ENCODE data around the gene PPP2R2D.

- no peak for TF ChIP-seq CTCF (IDR thresholded peaks at IDR 0.05)
- no peak for TF ChIP-seq EP300 (IDR thresholded peaks at IDR 0.05)
- peak; percentile 24 for TF ChIP-seq POLR2A (IDR thresholded peaks at IDR 0.05)
Measured at GRCh38 chr10:131911451-131911850, 10.6 kb downstream of the PPP2R2D start.
